Anterior cingulate cortex (tissue), 58 donors: ENCODE measurements around the gene THRA.
A peak's percentile ranks its signal among the peaks of the same experiment; 100 is the strongest.
"Not testable (repeated sequence)": the region's sequence is repeated elsewhere in the genome, so short reads cannot be mapped to it uniquely, and the experiment has no call there.

Experiments used
- DNase-seq, 58 donors: peaks; one replicate each; lab custom pipeline; 2025; lab: John Stamatoyannopoulos, UW

The THRA gene

DNA sequence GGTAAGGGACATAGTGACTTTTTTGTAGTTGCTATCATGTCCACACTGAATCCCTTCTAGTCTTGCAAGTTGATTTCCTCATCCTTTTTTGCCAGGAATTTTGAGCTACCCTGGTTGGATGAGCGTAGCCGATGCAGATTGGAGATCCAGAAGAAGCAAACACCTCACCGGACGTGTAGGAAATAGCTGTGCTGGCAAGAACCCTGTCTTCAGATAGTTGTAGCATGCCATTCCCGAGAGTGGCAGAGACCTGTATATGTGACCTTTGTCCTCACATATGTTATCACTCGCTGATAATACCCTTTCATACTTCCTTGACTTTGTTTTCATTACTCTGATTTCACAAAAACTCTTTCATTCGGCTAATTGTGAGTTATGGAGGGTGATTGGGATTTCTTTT is 71.4 kb downstream of the THRA start:
- no peak for DNase-seq

- no peak for DNase-seq
Observed at GRCh38 chr17:40135817-40136216, 73.1 kb downstream of the THRA start.

GRCh38 chr17:40139566-40140058 is 76.8 kb downstream of the THRA start:
- peak in 11 of 58 donors; percentile 27 to 64 (median 41) for DNase-seq

GRCh38 chr17:40143166-40143565 is 80.4 kb downstream of the THRA start:
- DNase-seq = not testable (repeated sequence)
